DMS53 treated with DMSO at 0.1 percent for 48 hours (cell line): Measurements from ENCODE around the gene BTBD2.
A peak's percentile ranks its signal among the peaks of the same experiment; 100 is the strongest.

Experiments
- DNase-seq: peaks from one replicate; lab custom pipeline; 2025; ENCODE audit not compliant: unreplicated experiment; lab: John Stamatoyannopoulos, UW

BTBD2 gene

GRCh38 chr19:2050991-2051772, 35.7 kb upstream of the BTBD2 start, which contains the start of gene MKNK2:
TSS of gene MKNK2 (minus strand) at chr19:2051244. CDS start at chr19:2050851, 393 bp downstream.
- peak; percentile 31 for DNase-seq

GRCh38 chr19:2050349-2050990, 35.0 kb upstream of the BTBD2 start:
- no peak for DNase-seq

- DNase-seq = peak; percentile 65
Observed at GRCh38 chr19:2049741-2050348, 34.3 kb upstream of the BTBD2 start.

GRCh38 chr19:2048959-2049740, 33.6 kb upstream of the BTBD2 start:
- DNase-seq = no peak

- DNase-seq = no peak
Observed at GRCh38 chr19:2048104-2048958, 32.8 kb upstream of the BTBD2 start.

GRCh38 chr19:2047449-2048103, 32.1 kb upstream of the BTBD2 start:
- no peak for DNase-seq

- no peak for DNase-seq
Observed at GRCh38 chr19:2047076-2047448, 31.5 kb upstream of the BTBD2 start.

GRCh38 chr19:2046046-2046907, 30.8 kb upstream of the BTBD2 start:
- DNase-seq = no peak

- no peak for DNase-seq
Observed at GRCh38 chr19:2045501-2046045, 30.1 kb upstream of the BTBD2 start.

- DNase-seq = no peak
Observed at GRCh38 chr19:2044709-2045500, 29.4 kb upstream of the BTBD2 start.

GRCh38 chr19:2043961-2044708, 28.6 kb upstream of the BTBD2 start:
- no peak for DNase-seq

- no peak for DNase-seq
Observed at GRCh38 chr19:2043251-2043641, 27.7 kb upstream of the BTBD2 start.

- no peak for DNase-seq
Observed at GRCh38 chr19:2042485-2043250, 27.2 kb upstream of the BTBD2 start.

- DNase-seq = peak; percentile 76
Observed at GRCh38 chr19:2041683-2042484, 26.4 kb upstream of the BTBD2 start.

GRCh38 chr19:2041433-2041682, 25.8 kb upstream of the BTBD2 start:
- no peak for DNase-seq
